Measurements from ENCODE around the gene IFT122.
A peak's percentile ranks its signal among the peaks of the same experiment; 100 is the strongest.

The IFT122 gene

GRCh38 chr3:129416415-129416814 lies 23.6 kb upstream of the IFT122 start:
- Histone ChIP-seq H3K4me2 (ENCODE audit: low read length) (no peak overlapping the region), H3K9ac (no peak overlapping the region), H3K36me3 (ENCODE audit: control insufficient read depth, insufficient read depth, low read length) (no peaks in the 10 kb centered on the region), H3K4me1 (peaks cover 13% of the 10 kb centered on the region), H3K79me2 (no peaks in the 10 kb centered on the region), H2AFZ (no peak overlapping the region), H3K4me3 (ENCODE audit: low read depth, low read length) (no peak overlapping the region), H3K27ac (no peak overlapping the region), H3K9me3 (ENCODE audit: control insufficient read depth, low read length) (no peaks in the 10 kb centered on the region), H3K27me3 (ENCODE audit: control insufficient read depth, insufficient read depth, low read length) (no peaks in the 10 kb centered on the region)
- TF ChIP-seq, protein P1, sequence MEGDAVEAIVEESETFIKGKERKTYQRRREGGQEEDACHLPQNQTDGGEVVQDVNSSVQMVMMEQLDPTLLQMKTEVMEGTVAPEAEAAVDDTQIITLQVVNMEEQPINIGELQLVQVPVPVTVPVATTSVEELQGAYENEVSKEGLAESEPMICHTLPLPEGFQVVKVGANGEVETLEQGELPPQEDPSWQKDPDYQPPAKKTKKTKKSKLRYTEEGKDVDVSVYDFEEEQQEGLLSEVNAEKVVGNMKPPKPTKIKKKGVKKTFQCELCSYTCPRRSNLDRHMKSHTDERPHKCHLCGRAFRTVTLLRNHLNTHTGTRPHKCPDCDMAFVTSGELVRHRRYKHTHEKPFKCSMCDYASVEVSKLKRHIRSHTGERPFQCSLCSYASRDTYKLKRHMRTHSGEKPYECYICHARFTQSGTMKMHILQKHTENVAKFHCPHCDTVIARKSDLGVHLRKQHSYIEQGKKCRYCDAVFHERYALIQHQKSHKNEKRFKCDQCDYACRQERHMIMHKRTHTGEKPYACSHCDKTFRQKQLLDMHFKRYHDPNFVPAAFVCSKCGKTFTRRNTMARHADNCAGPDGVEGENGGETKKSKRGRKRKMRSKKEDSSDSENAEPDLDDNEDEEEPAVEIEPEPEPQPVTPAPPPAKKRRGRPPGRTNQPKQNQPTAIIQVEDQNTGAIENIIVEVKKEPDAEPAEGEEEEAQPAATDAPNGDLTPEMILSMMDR (IDR thresholded peaks at IDR 0.05), result no peak

DNA sequence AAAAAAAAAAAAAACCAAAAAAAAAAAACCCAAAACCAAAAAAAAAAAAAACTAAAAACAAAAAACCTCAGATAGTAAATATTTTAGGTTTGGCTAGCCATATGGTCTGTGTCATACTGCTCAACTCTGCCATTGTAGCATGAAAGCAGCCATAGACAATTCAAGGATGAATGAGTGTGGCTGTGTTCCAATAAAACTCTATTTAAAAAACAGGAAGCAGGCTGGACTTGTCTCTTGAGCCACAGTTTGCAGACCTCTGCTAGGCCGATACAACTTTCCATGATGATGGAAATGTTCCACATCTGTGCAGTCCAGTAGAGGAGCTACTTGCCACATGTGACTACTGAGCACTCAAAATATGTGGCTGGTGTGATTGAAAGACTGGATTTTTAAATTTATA lies 22.7 kb upstream of the IFT122 start:
- Histone ChIP-seq H3K4me3 (ENCODE audit: low read depth, low read length) (no peak overlapping the region), H2AFZ (no peak overlapping the region), H3K9ac (no peak overlapping the region), H3K27ac (no peak overlapping the region), H3K4me2 (ENCODE audit: low read length) (no peak overlapping the region), H3K36me3 (ENCODE audit: control insufficient read depth, insufficient read depth, low read length) (no peaks in the 10 kb centered on the region), H3K79me2 (no peaks in the 10 kb centered on the region), H3K27me3 (ENCODE audit: control insufficient read depth, insufficient read depth, low read length) (no peaks in the 10 kb centered on the region), H3K4me1 (peaks cover 13% of the 10 kb centered on the region), H3K9me3 (ENCODE audit: control insufficient read depth, low read length) (no peaks in the 10 kb centered on the region)
- TF ChIP-seq, protein P1 (IDR thresholded peaks at IDR 0.05), result no peak

DNA sequence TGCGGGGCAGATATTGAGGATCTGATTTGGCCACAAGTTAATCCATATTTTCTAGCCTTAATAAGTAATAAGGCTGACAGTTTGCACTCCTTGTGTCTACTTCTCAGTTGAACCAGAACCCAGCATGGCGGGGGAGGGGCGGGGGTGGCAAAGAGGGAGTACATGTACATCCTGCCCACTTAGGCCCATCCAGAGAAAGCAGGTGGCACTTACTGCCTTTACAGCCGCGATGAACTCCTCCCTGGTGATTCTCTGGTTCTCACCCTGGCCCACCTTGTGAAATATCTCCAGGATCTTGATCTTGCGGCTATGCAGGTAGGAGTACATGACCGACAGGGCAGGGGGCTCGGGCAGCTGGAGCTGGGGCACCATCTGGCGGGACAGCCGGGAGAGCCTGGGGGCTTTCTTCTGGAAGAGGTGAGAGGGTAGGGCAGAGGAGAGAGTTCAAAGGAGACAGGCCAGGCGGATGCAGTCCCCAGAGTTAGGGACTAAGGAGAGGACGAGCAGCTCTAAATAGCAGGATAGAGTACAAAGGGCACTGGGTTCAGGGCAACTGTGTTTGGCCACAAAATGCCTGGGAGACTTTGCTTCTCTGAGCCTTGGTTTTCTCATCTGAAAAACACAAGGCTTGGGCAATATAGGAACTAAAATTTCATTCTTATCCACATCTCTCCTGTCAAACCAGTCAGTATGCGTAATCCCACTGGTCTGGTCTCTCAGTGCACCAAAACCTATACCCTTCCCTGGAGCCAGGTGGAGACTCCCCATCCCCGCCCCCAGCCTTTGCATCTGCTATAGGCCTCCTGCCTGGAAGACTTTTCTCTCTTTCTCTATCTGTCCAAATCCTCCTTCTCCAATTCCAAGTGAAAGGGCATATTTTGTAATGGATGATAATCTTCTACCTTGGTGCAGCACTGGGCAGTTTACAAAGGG lies 21.7 kb upstream of the IFT122 start:
- no peaks in the 10 kb centered on the region for H3K36me3 ChIP-seq (ENCODE audit: control insufficient read depth, insufficient read depth, low read length)
- no peak overlapping the region for H3K4me3 ChIP-seq (ENCODE audit: low read depth, low read length)
- H3K79me2 ChIP-seq, result no peaks in the 10 kb centered on the region
- H2AFZ ChIP-seq, result no peak overlapping the region
- H3K4me2 ChIP-seq (ENCODE audit: low read length), result no peak overlapping the region
- no peak overlapping the region for H3K9ac ChIP-seq
- H3K27ac ChIP-seq, result peak overlapping the region; percentile 26
- TF ChIP-seq, protein P1 (IDR thresholded peaks at IDR 0.05), result no peak
- H3K4me1 ChIP-seq, result peaks cover 15% of the 10 kb centered on the region
- no peaks in the 10 kb centered on the region for H3K9me3 ChIP-seq (ENCODE audit: control insufficient read depth, low read length)
- H3K27me3 ChIP-seq (ENCODE audit: control insufficient read depth, insufficient read depth, low read length), result no peaks in the 10 kb centered on the region

DNA sequence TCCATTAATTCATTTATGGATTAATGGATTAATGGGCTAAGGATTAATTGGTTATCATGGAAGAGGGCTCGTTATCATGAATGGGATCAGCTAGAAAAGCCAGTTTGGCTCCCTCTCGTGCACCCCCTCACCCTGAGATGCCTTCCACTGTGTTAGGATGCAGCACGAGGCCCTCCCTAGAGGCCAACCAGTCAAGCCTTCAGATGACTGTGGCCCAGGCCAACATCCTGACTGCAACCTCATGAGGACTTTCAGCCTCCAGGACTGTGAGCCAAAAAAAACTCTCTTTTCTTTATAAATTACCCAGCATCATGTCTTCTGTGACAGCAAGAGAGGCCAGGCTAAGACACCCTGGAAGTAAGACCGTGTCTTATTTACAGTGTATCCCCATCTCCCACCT lies 20.5 kb upstream of the IFT122 start:
- Histone ChIP-seq H3K27me3 (ENCODE audit: control insufficient read depth, insufficient read depth, low read length) (no peaks in the 10 kb centered on the region), H3K4me1 (peaks cover 10% of the 10 kb centered on the region), H3K9ac (no peak overlapping the region), H3K4me2 (ENCODE audit: low read length) (no peak overlapping the region), H2AFZ (no peak overlapping the region), H3K27ac (no peak overlapping the region), H3K36me3 (ENCODE audit: control insufficient read depth, insufficient read depth, low read length) (no peaks in the 10 kb centered on the region), H3K9me3 (ENCODE audit: control insufficient read depth, low read length) (no peaks in the 10 kb centered on the region), H3K79me2 (no peaks in the 10 kb centered on the region), H3K4me3 (ENCODE audit: low read depth, low read length) (no peak overlapping the region)
- TF ChIP-seq, protein P1 (IDR thresholded peaks at IDR 0.05), result no peak

All from parathyroid adenoma (tissue), 2 donors.